Kidney epithelial cell (primary cell): ENCODE results near the gene TAF12. TPM values are rescaled to one million over a fixed set of nuclear protein-coding genes. Genes with fewer than 3 reads are reported as not detected.

Experiments
- DNase-seq: peaks from one replicate; pipeline ENCODE4 v3.0.0-alpha.2; 2010; ENCODE audit warnings: low read depth
- H3K27me3 ChIP-seq: 2 replicates; pipeline ENCODE4 v1.6.0; 2011; ENCODE audit warnings: low read length; ENCODE audit not compliant: control insufficient read depth, insufficient read depth
- H3K36me3 ChIP-seq: 2 replicates; pipeline ENCODE4 v1.5.1; 2011; ENCODE audit warnings: low read length; ENCODE audit not compliant: control insufficient read depth, insufficient read depth
- H3K4me3 ChIP-seq: 2 replicates; pipeline ENCODE4 v1.5.1; 2011; ENCODE audit warnings: low read depth, mild to moderate bottlenecking, control low read depth, low read length
- CTCF ChIP-seq: IDR thresholded peaks from 2 replicates; pipeline ENCODE4 v1.5.1; 2011; ENCODE audit warnings: mild to moderate bottlenecking, moderate library complexity, low read length, control low read depth, inconsistent platforms; ENCODE audit not compliant: insufficient read depth, poor library complexity, severe bottlenecking
- total RNA-seq: library from RNA; depleted of rRNA; stranded (reverse); fragments of >200 nt; gene quantifications from 2 replicates; pipeline ENCODE4 v1.2.3, GENCODE V29; 2015

The TAF12 gene
- total RNA-seq, 1 donor from 2014 or later = 24.6 TPM

- Histone ChIP-seq H3K4me3 (peak overlapping the region; percentile 76), H3K27me3 (no peaks in the 10 kb centered on the region), H3K36me3 (peaks cover 1% of the 10 kb centered on the region)
- DNase-seq = no peak
- TF ChIP-seq CTCF = no peak
These were observed 60.6 kb downstream of the TAF12 start for GRCh38 chr1:28582248-28582615.

- peaks cover 1% of the 10 kb centered on the region for H3K36me3 ChIP-seq
- no peaks in the 10 kb centered on the region for H3K27me3 ChIP-seq
- TF ChIP-seq CTCF = no peak
- H3K4me3 ChIP-seq = peak overlapping the region; percentile 76
- peak; percentile 72 for DNase-seq
These were observed 61.2 kb downstream of the TAF12 start for GRCh38 chr1:28581531-28582247.

GRCh38 chr1:28580722-28581530 lies 61.9 kb downstream of the TAF12 start:
- Histone ChIP-seq H3K36me3 (peaks cover 1% of the 10 kb centered on the region), H3K4me3 (peak overlapping the region; percentile 76), H3K27me3 (no peaks in the 10 kb centered on the region)
- DNase-seq = no peak
- TF ChIP-seq CTCF = peak; percentile 22

- peaks cover 1% of the 10 kb centered on the region for H3K36me3 ChIP-seq
- no peak for DNase-seq
- TF ChIP-seq CTCF = no peak
These were observed 63.5 kb downstream of the TAF12 start for GRCh38 chr1:28579401-28579800.

GRCh38 chr1:28578696-28579218 lies 64.1 kb downstream of the TAF12 start:
- no peak for DNase-seq
- no peak overlapping the region for H3K4me3 ChIP-seq
- H3K36me3 ChIP-seq = peaks cover 1% of the 10 kb centered on the region

More at GRCh38 chr1:28579401-28579800, 63.5 kb downstream of the TAF12 start:
- H3K27me3 ChIP-seq = no peaks in the 10 kb centered on the region
- peak overlapping the region; percentile 18 for H3K4me3 ChIP-seq

More at GRCh38 chr1:28578696-28579218, 64.1 kb downstream of the TAF12 start:
- no peaks in the 10 kb centered on the region for H3K27me3 ChIP-seq
- TF ChIP-seq CTCF = no peak
